ENCODE measurements around the gene LMAN2L.

LMAN2L gene

GRCh38 chr2:96760036-96760985, 20.4 kb upstream of the LMAN2L start, which contains the start of gene CNNM4:
TSS of gene CNNM4 (plus strand) at chr2:96760902. CDS start at chr2:96761000, 98 bp downstream.
- DNase-seq (ENCODE audit: low read depth) = peak; percentile 51

GRCh38 chr2:96759548-96759947, 19.7 kb upstream of the LMAN2L start:
- DNase-seq (ENCODE audit: low read depth) = no peak

GRCh38 chr2:96758987-96759386, 19.1 kb upstream of the LMAN2L start:
- DNase-seq (ENCODE audit: low read depth) = no peak

GRCh38 chr2:96757477-96757860, 17.6 kb upstream of the LMAN2L start:
- no peak for DNase-seq (ENCODE audit: low read depth)

GRCh38 chr2:96756788-96757476, 17.1 kb upstream of the LMAN2L start:
- no peak for DNase-seq (ENCODE audit: low read depth)

- DNase-seq (ENCODE audit: low read depth) = no peak
Observed at GRCh38 chr2:96754317-96754716, 14.5 kb upstream of the LMAN2L start.

GRCh38 chr2:96753661-96754282, 13.9 kb upstream of the LMAN2L start:
- DNase-seq (ENCODE audit: low read depth) = no peak

- DNase-seq (ENCODE audit: low read depth) = no peak
Observed at GRCh38 chr2:96751800-96752199, 11.9 kb upstream of the LMAN2L start.

- DNase-seq (ENCODE audit: low read depth) = no peak
Observed at GRCh38 chr2:96747061-96747617, 7.3 kb upstream of the LMAN2L start.

- DNase-seq (ENCODE audit: low read depth) = no peak
Observed at GRCh38 chr2:96739076-96739632, 710 bp downstream of the LMAN2L start.

- no peak for DNase-seq (ENCODE audit: low read depth)
Observed at GRCh38 chr2:96737831-96738230, 2.0 kb downstream of the LMAN2L start.

- no peak for DNase-seq (ENCODE audit: low read depth)
Observed at GRCh38 chr2:96737251-96737650, 2.6 kb downstream of the LMAN2L start.

- no peak for DNase-seq (ENCODE audit: low read depth)
Observed at GRCh38 chr2:96734880-96735583, 4.8 kb downstream of the LMAN2L start.

GRCh38 chr2:96733931-96734330, 5.9 kb downstream of the LMAN2L start:
- DNase-seq (ENCODE audit: low read depth) = no peak

- DNase-seq (ENCODE audit: low read depth) = no peak
Observed at GRCh38 chr2:96730212-96730611, 9.7 kb downstream of the LMAN2L start.

- DNase-seq (ENCODE audit: low read depth) = no peak
Observed at GRCh38 chr2:96729748-96730147, 10.1 kb downstream of the LMAN2L start.

- no peak for DNase-seq (ENCODE audit: low read depth)
Observed at GRCh38 chr2:96727431-96727830, 12.4 kb downstream of the LMAN2L start.

- no peak for DNase-seq (ENCODE audit: low read depth)
Observed at GRCh38 chr2:96726131-96726530, 13.7 kb downstream of the LMAN2L start.

- DNase-seq (ENCODE audit: low read depth) = no peak
Observed at GRCh38 chr2:96716388-96716787, 23.5 kb downstream of the LMAN2L start.

GRCh38 chr2:96715658-96716057, 24.2 kb downstream of the LMAN2L start:
- no peak for DNase-seq (ENCODE audit: low read depth)

- DNase-seq (ENCODE audit: low read depth) = no peak
Observed at GRCh38 chr2:96710985-96711384, 28.9 kb downstream of the LMAN2L start.

Measured in non-pigmented ciliary epithelial cell (primary cell).